Type B pancreatic cell (in vitro differentiated cells): ENCODE data around the gene ANKEF1. TPM values are rescaled to one million over a fixed set of nuclear protein-coding genes. Genes with fewer than 3 reads are reported as not detected.
A peak's percentile ranks its signal among the peaks of the same experiment; 100 is the strongest.
"Not testable (repeated sequence)": the region's sequence is repeated elsewhere in the genome, so short reads cannot be mapped to it uniquely, and the experiment has no call there.

Experiments
- DNase-seq: peaks from one replicate; pipeline ENCODE4 v3.0.0; 2021; ENCODE audit warnings: mixed read lengths; ENCODE audit not compliant: unreplicated experiment; ENCODE audit errors: extremely low spot score
- H3K27ac Mint-ChIP-seq: 2 replicates; pipeline ENCODE4 v1.8.0; 2021; ENCODE audit warnings: mild to moderate bottlenecking, mixed read lengths
- H3K27me3 Mint-ChIP-seq: 2 replicates; pipeline ENCODE4 v1.8.0; 2021; ENCODE audit warnings: mixed read lengths
- H3K36me3 Mint-ChIP-seq: 2 replicates; pipeline ENCODE4 v1.8.0; 2021; ENCODE audit warnings: mixed read lengths
- H3K4me1 Mint-ChIP-seq: one replicate; pipeline ENCODE4 v1.8.0; 2021; ENCODE audit warnings: mixed read lengths; ENCODE audit not compliant: unreplicated experiment
- H3K4me3 Mint-ChIP-seq: 2 replicates; pipeline ENCODE4 v1.8.0; 2021; ENCODE audit warnings: mild to moderate bottlenecking, mixed read lengths
- H3K9me3 Mint-ChIP-seq: 2 replicates; pipeline ENCODE4 v1.8.0; 2021; ENCODE audit warnings: mixed read lengths
- CTCF ChIP-seq: fragments of 200-600 bp; sonication (generic); conservative IDR thresholded peaks from 2 replicates; pipeline ENCODE4 v1.5.0; 2021; ENCODE audit warnings: antibody characterized with exemption, mild to moderate bottlenecking
- total RNA-seq: library from RNA; stranded (reverse); gene quantifications from 2 replicates; pipeline ENCODE4 v1.2.1, GENCODE V29; 2021; ENCODE audit warnings: low replicate concordance

Gene ANKEF1
- total RNA-seq, 1 donor from 2014 or later = 5.9 TPM

- no peak for TF ChIP-seq CTCF
- Mint-ChIP-seq H3K36me3 (no peaks in the 10 kb centered on the region), H3K4me3 (peak overlapping the region; percentile 61), H3K27me3 (peaks cover 3% of the 10 kb centered on the region), H3K4me1 (peaks cover 5% of the 10 kb centered on the region), H3K27ac (no peak overlapping the region), H3K9me3 (no peaks in the 10 kb centered on the region)
- DNase-seq = no peak
These were observed 709 bp upstream of the ANKEF1 start for GRCh38 chr20:10033905-10034650.

DNA sequence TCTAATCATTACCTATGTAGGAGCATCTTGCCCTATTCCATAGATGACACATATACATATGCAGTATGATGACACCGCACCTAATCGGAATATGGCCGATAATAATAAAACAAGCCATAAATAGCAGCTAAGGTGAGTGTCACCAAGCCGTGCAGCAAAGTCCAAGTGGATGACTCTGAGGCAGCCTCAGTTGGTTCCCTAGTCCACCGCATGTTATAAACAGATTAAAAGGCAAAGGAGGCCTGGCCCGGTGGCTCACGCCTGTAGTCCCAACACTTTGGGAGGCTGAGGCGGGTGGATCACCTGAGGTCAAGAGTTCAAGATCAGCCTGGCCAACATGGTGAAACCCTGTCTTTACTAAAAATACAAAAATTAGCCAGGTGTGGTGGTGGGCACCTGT lies 1.5 kb downstream of the ANKEF1 start:
- DNase-seq, H3K36me3 Mint-ChIP-seq, H3K27me3 Mint-ChIP-seq, H3K4me1 Mint-ChIP-seq, H3K9me3 Mint-ChIP-seq, H3K27ac Mint-ChIP-seq: not testable (repeated sequence)
- H3K4me3 Mint-ChIP-seq = peak overlapping the region; percentile 83

DNA sequence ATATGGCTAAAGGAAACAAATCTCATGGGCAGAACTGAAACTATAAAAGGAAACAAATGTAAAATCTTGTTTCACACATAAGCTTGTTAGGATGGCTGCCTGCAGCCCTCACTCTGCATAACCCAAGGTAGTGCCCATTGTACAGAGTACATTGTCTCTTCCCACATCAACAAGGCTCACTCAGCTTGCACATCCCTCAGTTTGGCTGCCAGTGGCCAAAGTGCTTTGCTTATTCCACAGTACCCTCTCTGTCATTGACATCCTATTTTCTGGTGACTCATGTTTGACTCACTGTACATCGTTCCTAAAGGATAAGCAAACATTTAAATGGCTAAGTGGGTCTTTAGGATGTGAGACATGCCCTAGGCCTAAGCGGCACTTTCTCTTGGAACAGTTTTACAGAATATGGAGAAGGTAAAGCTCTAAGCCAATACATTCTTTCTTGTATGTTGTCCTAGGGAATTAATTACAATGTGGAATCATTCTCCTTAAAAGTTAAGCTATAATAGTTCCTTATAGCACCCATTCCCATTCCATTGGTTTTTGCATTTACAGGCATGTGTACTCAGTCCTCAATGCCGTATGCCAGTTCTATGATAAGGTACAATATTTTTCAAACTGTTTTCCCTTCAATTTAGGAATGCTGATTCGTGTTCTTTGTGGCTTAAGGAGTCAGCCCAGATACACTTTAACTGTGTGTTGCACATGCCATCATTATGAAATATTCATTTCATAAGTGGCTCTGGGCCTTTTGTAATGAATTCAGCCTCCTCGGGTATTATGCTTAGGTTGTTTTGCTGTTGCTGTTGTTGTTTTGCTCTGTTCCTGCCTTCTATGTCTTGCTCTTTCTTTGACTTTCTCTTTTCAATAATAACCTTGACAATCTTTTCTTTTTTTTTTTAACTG lies 5.5 kb downstream of the ANKEF1 start:
- Mint-ChIP-seq H3K4me3 (no peak overlapping the region), H3K27ac (no peak overlapping the region), H3K4me1 (peaks cover 5% of the 10 kb centered on the region), H3K27me3 (no peaks in the 10 kb centered on the region), H3K9me3 (no peaks in the 10 kb centered on the region), H3K36me3 (no peaks in the 10 kb centered on the region)
- DNase-seq = no peak
- TF ChIP-seq CTCF = no peak

DNA sequence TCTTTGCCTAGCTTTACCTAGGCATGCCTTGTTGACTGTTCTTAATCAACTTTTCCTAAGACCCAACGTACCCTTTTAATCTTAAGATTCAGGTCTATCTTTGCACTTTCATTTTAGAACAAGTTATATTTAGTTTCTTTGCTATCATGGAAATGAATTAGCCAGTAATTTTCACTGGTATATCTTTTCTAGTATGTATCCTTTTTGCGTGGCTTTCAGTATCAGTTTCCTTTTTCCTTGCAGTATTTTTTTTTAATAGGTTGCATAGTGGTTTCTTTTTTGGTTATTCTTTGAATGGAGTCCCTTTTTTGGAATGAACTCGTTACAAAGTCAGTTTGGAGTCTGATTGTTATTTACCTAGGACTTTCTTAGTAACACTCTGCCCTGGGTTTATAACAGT lies 7.3 kb downstream of the ANKEF1 start:
- Mint-ChIP-seq H3K27ac (no peak overlapping the region), H3K4me1 (peaks cover 2% of the 10 kb centered on the region), H3K4me3 (no peak overlapping the region), H3K27me3 (no peaks in the 10 kb centered on the region), H3K36me3 (no peaks in the 10 kb centered on the region), H3K9me3 (no peaks in the 10 kb centered on the region)
- DNase-seq = no peak
- no peak for TF ChIP-seq CTCF

DNA sequence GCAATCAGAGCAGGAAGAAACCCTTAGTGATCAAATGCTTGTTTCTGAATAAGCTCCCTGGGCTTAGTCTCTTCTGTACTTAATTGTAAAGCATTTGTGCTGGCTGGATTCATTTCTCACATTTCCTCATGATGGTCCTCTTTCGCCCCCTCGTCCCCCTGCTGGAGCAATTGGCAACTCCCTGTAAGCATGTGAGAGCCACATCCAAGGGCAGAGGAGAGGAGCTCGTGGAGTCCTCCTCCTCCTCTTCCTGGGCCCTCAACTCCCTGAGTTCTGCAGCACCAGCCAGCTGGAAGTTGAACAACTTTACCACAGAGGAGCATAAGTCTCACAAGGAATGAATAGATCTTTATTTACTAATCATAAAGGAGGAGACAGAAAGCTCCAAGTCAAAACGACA lies 12.6 kb downstream of the ANKEF1 start:
- Mint-ChIP-seq H3K4me1 (peaks cover 8% of the 10 kb centered on the region), H3K4me3 (no peak overlapping the region), H3K27me3 (no peaks in the 10 kb centered on the region), H3K9me3 (no peaks in the 10 kb centered on the region), H3K27ac (no peak overlapping the region), H3K36me3 (no peaks in the 10 kb centered on the region)
- DNase-seq = no peak
- TF ChIP-seq CTCF = peak; percentile 70

- Mint-ChIP-seq H3K36me3 (peaks cover 3% of the 10 kb centered on the region), H3K9me3 (no peaks in the 10 kb centered on the region), H3K4me3 (no peak overlapping the region), H3K27me3 (no peaks in the 10 kb centered on the region), H3K27ac (no peak overlapping the region), H3K4me1 (peaks cover 8% of the 10 kb centered on the region)
- no peak for TF ChIP-seq CTCF
- DNase-seq = no peak
These were observed 16.4 kb downstream of the ANKEF1 start for GRCh38 chr20:10051185-10051584.
